ENCODE data around the gene SCN10A. TPM values are rescaled to one million over a fixed set of nuclear protein-coding genes. Genes with fewer than 3 reads are reported as not detected.

The SCN10A gene
- total and polyA plus RNA-seq, 9 of the 15 experiments (the other 6 are each of a cell fraction or from before 2014, with no cell fraction given) = not detected

DNA sequence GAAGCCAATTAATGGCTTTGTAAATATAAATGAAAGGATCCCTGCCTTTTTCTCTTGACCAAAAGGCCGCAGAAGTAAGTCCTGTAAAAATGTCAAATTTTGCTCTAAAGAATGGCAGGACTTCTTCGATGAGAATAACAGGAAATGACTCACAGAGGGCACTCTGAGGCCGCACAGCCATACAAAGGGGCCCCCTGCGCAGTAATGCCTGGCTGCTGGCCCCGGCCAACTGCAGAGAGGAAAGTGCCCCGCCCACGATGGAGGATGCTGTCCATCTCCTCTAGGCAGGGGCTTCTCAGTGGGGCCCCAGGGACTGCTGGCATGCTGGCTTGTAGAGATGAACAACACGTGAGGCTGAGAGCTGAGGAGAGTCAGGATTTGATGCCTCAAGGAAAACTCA, 18.1 kb upstream of the SCN10A start (continued):
- TF ChIP-seq, protein P1, sequence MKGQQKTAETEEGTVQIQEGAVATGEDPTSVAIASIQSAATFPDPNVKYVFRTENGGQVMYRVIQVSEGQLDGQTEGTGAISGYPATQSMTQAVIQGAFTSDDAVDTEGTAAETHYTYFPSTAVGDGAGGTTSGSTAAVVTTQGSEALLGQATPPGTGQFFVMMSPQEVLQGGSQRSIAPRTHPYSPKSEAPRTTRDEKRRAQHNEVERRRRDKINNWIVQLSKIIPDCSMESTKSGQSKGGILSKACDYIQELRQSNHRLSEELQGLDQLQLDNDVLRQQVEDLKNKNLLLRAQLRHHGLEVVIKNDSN (CRISPR knock-in tag; IDR thresholded peaks at IDR 0.05) = no peak
- TF ChIP-seq ARID1B (IDR thresholded peaks at IDR 0.05) (peak; percentile 41; the same call in 1 of the 2 replicates), NRF1 (conservative IDR thresholded peaks at IDR 0.05 in 1 of 2, IDR thresholded peaks at IDR 0.05 in 1 of 2) (peak; percentile 77 to 79), JUN (IDR thresholded peaks at IDR 0.05; ENCODE audit: borderline replicate concordance, low read depth, low read length) (peak; percentile 62; the same call in 1 of the 2 replicates), JUN (CRISPR knock-in tag; IDR thresholded peaks at IDR 0.05; ENCODE audit: borderline replicate concordance) (no peak), ZNF584 (CRISPR knock-in tag; IDR thresholded peaks at IDR 0.05; ENCODE audit: low read depth) (peak; percentile 66; the same call in 1 of the 2 replicates), MAZ (CRISPR knock-in tag; conservative IDR thresholded peaks at IDR 0.05 in 1 of 2, IDR thresholded peaks at IDR 0.05 in 1 of 2) (0 out of 4 replicates have a peak, but pooled peaks of 1 of the 2 experiments have one; percentile 43), ESRRB (CRISPR knock-in tag; IDR thresholded peaks at IDR 0.05; ENCODE audit: borderline replicate concordance) (no peak), NR1H2 (CRISPR knock-in tag; IDR thresholded peaks at IDR 0.05) (no peak), EP300 (IDR thresholded peaks at IDR 0.05; ENCODE audit: low read length) (peak; percentile 32; the same call in 1 of the 2 replicates)
- TF ChIP-seq, protein P2, sequence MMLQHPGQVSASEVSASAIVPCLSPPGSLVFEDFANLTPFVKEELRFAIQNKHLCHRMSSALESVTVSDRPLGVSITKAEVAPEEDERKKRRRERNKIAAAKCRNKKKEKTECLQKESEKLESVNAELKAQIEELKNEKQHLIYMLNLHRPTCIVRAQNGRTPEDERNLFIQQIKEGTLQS (IDR thresholded peaks at IDR 0.05) = peak; percentile 62
- TF ChIP-seq, protein P2 (CRISPR knock-in tag; conservative IDR thresholded peaks at IDR 0.05) = no peak
- TF ChIP-seq, protein P3, sequence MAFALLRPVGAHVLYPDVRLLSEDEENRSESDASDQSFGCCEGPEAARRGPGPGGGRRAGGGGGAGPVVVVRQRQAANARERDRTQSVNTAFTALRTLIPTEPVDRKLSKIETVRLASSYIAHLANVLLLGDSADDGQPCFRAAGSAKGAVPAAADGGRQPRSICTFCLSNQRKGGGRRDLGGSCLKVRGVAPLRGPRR (CRISPR knock-in tag; IDR thresholded peaks at IDR 0.05) = no peak
